ENCODE results near the gene DNAJC8.

Gene DNAJC8

GRCh38 chr1:28232558-28233263 lies at the start of gene DNAJC8:
Gene DNAJC8, minus strand, starts transcription at chr1:28233029. Its CDS starts 31 bp downstream, at chr1:28232998.
- peak; percentile 98 for DNase-seq

- DNase-seq = no peak
These were observed 49.0 kb upstream of the DNAJC8 start for GRCh38 chr1:28281608-28282425.

- DNase-seq = no peak
These were observed 48.1 kb upstream of the DNAJC8 start for GRCh38 chr1:28280977-28281381.

DNA sequence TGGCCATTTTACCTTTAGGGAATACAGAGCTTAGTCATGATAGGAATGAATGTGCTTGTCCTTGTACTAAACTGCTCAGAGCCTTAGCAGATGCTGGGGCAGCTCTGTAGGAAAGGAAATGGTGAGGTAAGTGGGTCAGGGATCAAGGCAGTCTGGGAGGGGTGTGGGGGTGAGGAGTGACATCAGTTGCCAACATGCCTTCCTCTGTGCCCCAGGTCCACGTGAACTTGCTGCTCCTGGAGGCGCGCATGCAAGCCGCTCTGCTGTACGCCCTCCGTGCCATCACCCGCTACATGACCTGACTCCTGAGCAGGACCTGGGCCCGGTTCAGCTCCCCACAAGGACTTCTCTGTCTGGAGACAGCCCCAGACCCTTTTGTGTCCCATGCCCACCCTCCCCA lies 47.7 kb upstream of the DNAJC8 start:
- DNase-seq = peak; percentile 20

- no peak for DNase-seq
These were observed 46.9 kb upstream of the DNAJC8 start for GRCh38 chr1:28279721-28280120.

DNA sequence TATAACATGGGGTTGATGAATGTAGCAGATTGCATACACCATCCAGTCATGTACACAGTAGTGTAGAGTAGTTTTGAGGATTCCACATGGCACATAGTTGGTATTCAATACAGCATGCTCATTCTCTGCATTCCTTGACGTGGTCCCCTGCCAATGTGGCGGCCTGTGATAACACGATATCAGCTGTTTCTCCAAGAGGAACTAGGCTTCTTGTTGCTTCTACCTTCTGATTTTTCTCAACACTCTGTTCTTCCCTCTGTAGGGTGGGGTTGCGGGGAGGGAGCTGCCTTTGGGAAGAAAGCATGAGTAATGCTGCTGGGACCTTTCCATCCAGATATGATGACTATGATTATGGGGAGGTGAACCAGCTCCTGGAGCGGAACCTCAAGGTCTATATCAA lies 45.9 kb upstream of the DNAJC8 start:
- no peak for DNase-seq

- DNase-seq = no peak
These were observed 40.5 kb upstream of the DNAJC8 start for GRCh38 chr1:28273216-28273860.

- no peak for DNase-seq
These were observed 39.5 kb upstream of the DNAJC8 start for GRCh38 chr1:28272215-28272852.

DNA sequence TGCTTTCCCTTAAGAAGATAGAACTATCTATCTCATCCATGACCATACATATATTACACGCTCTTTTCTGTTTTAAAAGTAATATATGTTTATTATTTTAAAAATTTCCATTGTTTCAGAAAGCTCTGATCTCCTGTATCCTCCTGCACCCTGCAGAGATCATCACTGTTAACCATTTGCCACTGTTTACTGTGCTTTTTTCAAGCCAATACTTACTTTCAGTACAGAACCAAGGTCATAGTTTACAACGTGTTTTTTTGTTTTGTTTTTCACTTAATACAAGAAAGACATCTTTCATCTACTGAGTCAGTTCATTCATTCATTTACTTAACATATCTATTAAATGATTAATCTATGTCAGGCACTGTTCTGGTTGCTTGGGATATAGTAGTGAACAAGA lies 36.7 kb upstream of the DNAJC8 start:
- no peak for DNase-seq

GRCh38 chr1:28267633-28268032 lies 34.8 kb upstream of the DNAJC8 start:
- DNase-seq = no peak

DNA sequence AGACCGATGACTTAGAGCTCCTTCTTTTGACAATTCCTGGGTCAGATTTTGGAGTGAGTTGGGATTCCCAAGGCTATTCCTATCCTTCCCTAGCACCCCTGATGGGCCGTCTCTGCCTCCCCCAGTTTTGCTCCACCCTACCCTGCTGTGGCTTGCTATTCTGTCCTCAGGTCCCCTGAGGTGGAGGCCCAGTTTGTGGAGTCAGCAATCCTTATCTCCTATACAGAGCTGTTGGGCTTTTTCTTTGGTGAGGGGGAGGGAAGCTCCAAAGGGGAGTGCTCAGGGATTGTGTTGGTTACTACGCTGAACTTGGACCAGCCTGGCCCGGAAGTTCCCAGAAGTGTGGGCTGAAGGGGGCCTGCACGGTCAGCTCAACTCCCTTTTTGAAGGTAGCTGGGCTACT lies 34.1 kb upstream of the DNAJC8 start:
- no peak for DNase-seq

GRCh38 chr1:28265577-28265976 lies 32.7 kb upstream of the DNAJC8 start:
- DNase-seq = no peak

DNA sequence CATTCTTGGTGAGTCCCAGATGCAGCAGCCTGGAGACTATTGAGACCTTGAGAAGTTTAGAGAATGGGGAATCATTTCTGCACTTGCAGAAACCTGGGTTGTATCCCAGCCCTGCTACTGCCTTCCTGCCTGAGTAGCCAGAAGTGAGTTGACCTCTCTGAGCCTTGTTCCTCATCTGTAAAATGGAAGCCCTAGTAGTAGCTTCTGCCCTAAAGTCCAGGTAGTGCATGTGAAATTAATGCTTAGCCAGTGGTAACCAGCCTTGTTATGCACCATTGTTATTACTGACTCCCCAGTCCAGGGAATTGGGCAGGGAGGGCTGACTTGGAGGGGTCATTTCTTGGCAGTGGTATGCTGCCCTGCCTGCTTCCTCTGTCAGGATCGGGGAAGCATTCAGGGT lies 32.1 kb upstream of the DNAJC8 start:
- no peak for DNase-seq

GRCh38 chr1:28260803-28261174 lies 28.0 kb upstream of the DNAJC8 start:
- DNase-seq = no peak

DNA sequence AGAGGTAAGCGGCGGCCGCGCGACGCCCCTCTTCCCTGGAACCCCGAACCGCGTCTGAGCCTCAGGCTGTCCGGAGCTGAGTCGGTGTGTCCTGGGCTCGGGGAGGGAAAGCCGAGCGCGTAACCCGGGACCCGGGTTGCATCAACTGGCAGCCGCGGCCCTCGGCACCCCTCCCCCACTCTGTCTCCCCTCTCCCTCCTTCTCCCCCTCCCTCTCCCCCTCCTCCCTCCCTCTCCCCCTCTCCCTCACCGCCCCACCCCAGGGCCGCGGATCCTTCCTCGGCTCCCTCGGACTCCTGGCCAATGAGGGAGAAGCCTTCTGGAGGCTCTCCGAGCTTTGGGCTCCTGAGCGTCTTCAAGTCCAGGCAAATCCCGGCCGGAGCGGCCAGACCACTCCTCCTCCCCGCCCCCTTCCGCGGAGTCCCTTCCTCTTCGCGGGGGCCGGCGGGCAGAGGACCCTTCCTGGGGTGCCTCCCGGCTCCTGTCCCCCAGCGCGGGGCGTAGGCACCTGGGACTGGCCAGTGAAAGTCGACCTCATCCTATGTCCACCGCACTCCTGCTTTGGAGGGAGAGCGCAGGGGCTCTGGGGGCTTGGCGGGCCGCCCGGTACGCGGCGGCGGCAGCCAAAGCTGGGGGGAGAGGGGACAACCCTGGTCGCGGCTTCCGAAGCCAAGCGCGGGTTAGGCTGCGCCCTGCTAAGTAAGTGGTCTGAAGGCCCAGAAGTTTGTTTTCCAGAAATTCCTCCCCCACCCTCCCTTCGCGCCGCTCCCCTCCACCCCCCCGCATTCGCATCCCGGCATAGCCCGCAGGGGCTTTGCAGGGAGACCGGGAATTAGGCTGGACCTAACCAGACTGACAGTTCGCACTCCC lies 27.3 kb upstream of the DNAJC8 start:
- DNase-seq = peak; percentile 86

GRCh38 chr1:28259252-28259933 lies 26.6 kb upstream of the DNAJC8 start, which contains the start of gene SESN2:
Gene SESN2, plus strand, starts transcription at chr1:28259518. Its CDS starts 330 bp downstream, at chr1:28259848.
- DNase-seq = peak; percentile 100

DNA sequence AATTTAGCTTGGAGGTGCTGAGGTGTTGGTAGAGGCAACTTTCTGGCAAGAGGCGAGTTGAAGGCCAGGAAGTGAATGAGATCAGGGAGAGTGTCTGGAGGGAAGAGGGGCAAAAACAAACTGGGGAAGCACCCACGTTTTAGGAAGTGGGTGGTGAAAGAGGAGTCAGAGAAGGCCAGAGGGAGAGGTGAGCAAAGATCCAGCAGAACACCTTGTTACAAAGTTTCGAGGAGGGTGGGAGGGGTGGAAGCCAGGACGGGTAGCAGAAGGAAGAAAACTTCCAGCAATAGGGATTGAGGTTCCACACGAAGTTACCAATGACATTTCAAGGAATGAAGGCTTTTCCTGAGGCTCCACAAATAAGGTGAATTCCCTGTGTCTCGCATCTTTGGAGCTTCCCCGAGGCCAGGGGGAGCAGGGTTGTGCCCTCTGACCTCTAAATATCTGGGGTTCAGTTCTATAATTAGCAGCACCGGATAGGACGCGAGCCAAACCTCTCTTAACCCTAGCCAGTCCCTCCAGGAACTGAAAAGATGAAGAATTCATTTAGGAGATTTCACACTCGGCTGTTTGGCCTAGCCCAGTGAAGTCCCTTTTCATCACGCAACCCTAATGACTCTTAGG lies 25.9 kb upstream of the DNAJC8 start:
- DNase-seq = no peak

DNA sequence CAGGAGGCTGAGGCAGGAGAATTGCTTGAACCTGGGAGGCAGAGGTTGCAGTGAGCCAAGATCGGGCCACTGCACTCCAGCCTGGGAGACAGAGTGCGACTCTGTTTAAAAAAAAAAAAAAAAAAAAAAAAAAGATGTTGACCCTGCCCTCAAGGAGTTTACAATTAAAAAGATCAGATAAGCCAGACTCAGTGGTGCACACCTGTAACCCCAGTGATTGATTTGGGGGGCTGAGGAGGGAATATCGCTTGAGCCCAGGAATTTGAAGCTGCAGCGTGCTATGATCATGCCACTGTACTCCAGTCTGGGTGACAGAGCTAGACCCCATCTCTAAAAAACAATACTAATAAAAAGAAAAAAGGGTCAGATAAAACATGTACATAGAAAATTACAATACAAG lies 24.9 kb upstream of the DNAJC8 start:
- no peak for DNase-seq

GRCh38 chr1:28256197-28256827 lies 23.5 kb upstream of the DNAJC8 start:
- DNase-seq = no peak

GRCh38 chr1:28249866-28250295 lies 17.1 kb upstream of the DNAJC8 start:
- no peak for DNase-seq
